HEK293T (cell line): ENCODE data around the gene ZIM2.

Source experiments
- BHLHE40 ChIP-seq: fragments of 450-650 bp; IDR thresholded peaks from 2 replicates; pipeline ENCODE4 v1.6.1; 2016; ENCODE audit warnings: mild to moderate bottlenecking, moderate library complexity, borderline replicate concordance
- ELF4 ChIP-seq: fragments of 450-650 bp; IDR thresholded peaks from 2 replicates; pipeline ENCODE4 v1.6.1; 2017; ENCODE audit warnings: antibody characterized with exemption
- FOXA1 ChIP-seq: fragments of 450-650 bp; IDR thresholded peaks from 2 replicates; pipeline ENCODE4 v1.6.1; 2016; ENCODE audit warnings: mild to moderate bottlenecking
- FOXM1 ChIP-seq: fragments of 450-650 bp; IDR thresholded peaks from 2 replicates; pipeline ENCODE4 v1.6.1; 2017; ENCODE audit warnings: mild to moderate bottlenecking, borderline replicate concordance
- HDGF ChIP-seq: fragments of 450-650 bp; IDR thresholded peaks from 2 replicates; pipeline ENCODE4 v1.6.1; 2017; ENCODE audit warnings: antibody characterized with exemption, borderline replicate concordance
- LEF1 ChIP-seq: fragments of 450-650 bp; IDR thresholded peaks from 2 replicates; pipeline ENCODE4 v1.6.1; 2017; ENCODE audit warnings: mild to moderate bottlenecking, borderline replicate concordance
- NFRKB ChIP-seq: fragments of 450-650 bp; IDR thresholded peaks from 2 replicates; pipeline ENCODE4 v1.6.1; 2016; ENCODE audit warnings: mild to moderate bottlenecking, moderate library complexity
- TARDBP ChIP-seq: fragments of 450-650 bp; IDR thresholded peaks from 2 replicates; pipeline ENCODE4 v1.6.1; 2016
- ZNF384 ChIP-seq: fragments of 450-650 bp; IDR thresholded peaks from 2 replicates; pipeline ENCODE4 v1.6.1; 2016
- TF ChIP-seq, protein P1 (sequence below): fragments of 450-650 bp; IDR thresholded peaks from 2 replicates; pipeline ENCODE4 v1.6.1; 2016

DNA sequence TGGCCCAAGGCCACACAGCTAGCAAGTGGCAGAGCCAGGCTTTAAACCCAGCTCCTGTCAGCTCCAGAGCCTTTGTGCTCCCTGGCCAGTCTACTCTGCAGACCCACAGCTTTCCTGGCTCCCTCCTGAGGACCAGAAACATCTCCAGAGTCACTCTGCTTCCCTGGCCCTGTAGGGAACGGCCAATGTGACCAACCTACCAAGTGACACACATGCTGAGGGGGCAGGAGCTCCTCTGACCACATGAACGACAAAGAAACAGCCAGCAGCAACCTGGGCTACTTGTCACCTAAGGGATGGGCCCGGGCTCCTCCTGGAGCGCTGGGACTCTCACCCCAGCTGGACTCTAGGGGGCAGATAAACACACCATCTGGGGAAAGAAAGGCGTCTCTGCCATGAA, 19.3 kb downstream of the ZIM2 start:
- TF ChIP-seq HDGF = no peak
- TF ChIP-seq FOXM1 = no peak
- TF ChIP-seq, protein P1, sequence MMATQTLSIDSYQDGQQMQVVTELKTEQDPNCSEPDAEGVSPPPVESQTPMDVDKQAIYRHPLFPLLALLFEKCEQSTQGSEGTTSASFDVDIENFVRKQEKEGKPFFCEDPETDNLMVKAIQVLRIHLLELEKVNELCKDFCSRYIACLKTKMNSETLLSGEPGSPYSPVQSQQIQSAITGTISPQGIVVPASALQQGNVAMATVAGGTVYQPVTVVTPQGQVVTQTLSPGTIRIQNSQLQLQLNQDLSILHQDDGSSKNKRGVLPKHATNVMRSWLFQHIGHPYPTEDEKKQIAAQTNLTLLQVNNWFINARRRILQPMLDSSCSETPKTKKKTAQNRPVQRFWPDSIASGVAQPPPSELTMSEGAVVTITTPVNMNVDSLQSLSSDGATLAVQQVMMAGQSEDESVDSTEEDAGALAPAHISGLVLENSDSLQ = no peak
- no peak for TF ChIP-seq NFRKB
- no peak for TF ChIP-seq LEF1
- no peak for TF ChIP-seq FOXA1
- TF ChIP-seq ZNF384 = no peak
- no peak for TF ChIP-seq ELF4
- TF ChIP-seq BHLHE40 = no peak
- TF ChIP-seq TARDBP = no peak
